Panc1 (cell line): ENCODE data around the gene SOWAHC. TPM values are rescaled to one million over a fixed set of nuclear protein-coding genes. Genes with fewer than 3 reads are reported as not detected.

Experiments used
- ATAC-seq: fragments of 200-7000 bp; cut with Tn5 transposase; 2 replicates; pipeline ENCODE4 v1.9.1; 2020; ENCODE audit warnings: mild to moderate bottlenecking, moderate library complexity
- BruUV-seq: library from RNA; stranded (reverse); fragments of 400-500 nt; replicated peaks from 2 replicates; lab custom pipeline; 2021; lab: Mats Ljungman, UMichigan
- CTCF ChIA-PET: fragments of 300-600 bp; sonication (Branson Sonifier 250); formaldehyde crosslinking; loops from one replicate; lab custom pipeline; 2022; ENCODE audit warnings: antibody characterized with exemption; lab: Charles Lee
- POLR2A ChIA-PET: fragments of 300-600 bp; sonication (Branson Sonifier 250); formaldehyde crosslinking; loops from one replicate; lab custom pipeline; 2022; ENCODE audit warnings: antibody characterized with exemption; lab: Charles Lee
- DNase-seq: peaks from one replicate; pipeline ENCODE4 v3.0.0-alpha.2; 2010; ENCODE audit warnings: low read depth, low spot score
- H3K27ac ChIP-seq: 2 replicates; pipeline ENCODE4 v1.5.1; 2011; ENCODE audit warnings: mild to moderate bottlenecking, low read length, inconsistent platforms
- H3K27me3 ChIP-seq: fragments of 200-500 bp; sonication (Bioruptor generic); 2 replicates; pipeline ENCODE4 v1.6.0; 2014; ENCODE audit warnings: low read length, inconsistent platforms; ENCODE audit not compliant: control insufficient read depth, insufficient read depth
- H3K36me3 ChIP-seq: fragments of 200-500 bp; sonication (Bioruptor generic); 2 replicates; pipeline ENCODE4 v1.5.1; 2014; ENCODE audit warnings: inconsistent platforms, mild to moderate bottlenecking, low read length, moderate library complexity; ENCODE audit not compliant: control insufficient read depth, insufficient read depth
- H3K4me1 ChIP-seq: 2 replicates; pipeline ENCODE4 v1.5.1; 2011; ENCODE audit warnings: inconsistent platforms, mild to moderate bottlenecking, low read length, moderate library complexity; ENCODE audit not compliant: control insufficient read depth, insufficient read depth
- H3K4me3 ChIP-seq, 2 experiments: 2 replicates each; pipeline ENCODE4 v1.5.1; 2011 to 2012; ENCODE audit warnings: low read depth in 2 of 2, low read length in 2 of 2, mild to moderate bottlenecking in 2 of 2, inconsistent platforms in 1 of 2, moderate library complexity in 1 of 2
- H3K9me3 ChIP-seq: fragments of 200-500 bp; sonication (Bioruptor generic); 2 replicates; pipeline ENCODE4 v1.5.1; 2014; ENCODE audit warnings: low read depth, mild to moderate bottlenecking, inconsistent platforms, low read length, moderate library complexity; ENCODE audit not compliant: control insufficient read depth, insufficient read depth
- CTCF ChIP-seq: fragments of 450-650 bp; IDR thresholded peaks from 2 replicates; pipeline ENCODE4 v1.5.1; 2017; ENCODE audit warnings: mild to moderate bottlenecking
- POLR2AphosphoS5 ChIP-seq: IDR thresholded peaks from 2 replicates; pipeline ENCODE4 v1.6.1; 2012; ENCODE audit warnings: mild to moderate bottlenecking, low read depth, low read length, moderate library complexity
- REST ChIP-seq, 2 experiments: IDR thresholded peaks; 2 replicates each; pipeline ENCODE4 v1.6.1; 2011 to 2012; ENCODE audit warnings: low read depth in 2 of 2, control low read depth in 1 of 2, low read length in 1 of 2, mild to moderate bottlenecking in 1 of 2, moderate library complexity in 1 of 2; ENCODE audit not compliant: insufficient read depth in 1 of 2
- SIN3A ChIP-seq: IDR thresholded peaks from 2 replicates; pipeline ENCODE4 v1.6.1; 2012; ENCODE audit warnings: low read depth, mild to moderate bottlenecking, low read length, moderate library complexity, borderline replicate concordance; ENCODE audit not compliant: insufficient read depth
- TCF7L2 ChIP-seq: IDR thresholded peaks from 2 replicates; pipeline ENCODE4 v1.6.1; 2011; ENCODE audit warnings: mild to moderate bottlenecking, low read depth, low read length, inconsistent platforms
- in situ Hi-C: cut with HindIII; loops from 2 replicates; pipeline ENCODE4 v1.10.0; 2016; ENCODE audit warnings: low sequenced_read_pairs, low pct_unique_long_range_greater_than_20kb
- intact Hi-C: fragments of 100-400 bp; cut with micrococcal nuclease; formaldehyde crosslinking; loops from one replicate; pipeline ENCODE4 v1.10.0; 2022; ENCODE audit not compliant: unreplicated experiment
- total RNA-seq: library from RNA; stranded (reverse); gene quantifications from one replicate; pipeline ENCODE4 v1.2.1, GENCODE V29; 2021; ENCODE audit not compliant: unreplicated experiment

Gene SOWAHC
- total RNA-seq, 1 experiment from 2014 or later: 23.4 TPM

- DNase-seq (no peak), ATAC-seq (no peak)
- Histone ChIP-seq H3K27ac (no peak overlapping the region), H3K27me3 (no peaks in the 10 kb centered on the region), H3K36me3 (no peaks in the 10 kb centered on the region), H3K4me3 (no peak overlapping the region), H3K9me3 (no peaks in the 10 kb centered on the region), H3K4me1 (peaks cover 4% of the 10 kb centered on the region; the same call in 1 of the 2 replicates)
- no peak for TF ChIP-seq TCF7L2
- no peak for TF ChIP-seq REST (IDR thresholded peaks at IDR 0.05; ENCODE audit: insufficient read depth in 1 of 2, low read depth in 2 of 2, low read length in 1 of 2)
- TF ChIP-seq POLR2AphosphoS5: no peak
- TF ChIP-seq CTCF: no peak
- no peak for TF ChIP-seq SIN3A
- intact Hi-C loops (loop anchor here (5.0 kb wide), 1 partner anchor 50 kb away; no protein-coding TSS in a partner anchor), in situ Hi-C loops (no loop called here)
- CTCF ChIA-PET: no interaction called here
- POLR2A ChIA-PET: no interaction called here
- BruUV-seq: no TSS peak
These were observed 16.9 kb upstream of the SOWAHC start for GRCh38 chr2:109597283-109597682.

GRCh38 chr2:109601783-109602182, 12.4 kb upstream of the SOWAHC start:
- in situ Hi-C loops (no loop called here), intact Hi-C loops (no loop called here)
- POLR2A ChIA-PET: interaction anchor here (1.1 kb wide), 1 partner anchor 13 kb away, joined by 6 read pairs; the partner anchor contains the start of gene SOWAHC
- Histone ChIP-seq H3K36me3 (no peaks in the 10 kb centered on the region), H3K27ac (no peak overlapping the region), H3K4me1 (peaks cover 18% of the 10 kb centered on the region), H3K4me3 (no peak overlapping the region), H3K27me3 (no peaks in the 10 kb centered on the region), H3K9me3 (no peaks in the 10 kb centered on the region)
- BruUV-seq: no TSS peak
- TF ChIP-seq CTCF: no peak
- no peak for TF ChIP-seq POLR2AphosphoS5
- TF ChIP-seq REST (IDR thresholded peaks at IDR 0.05; ENCODE audit: insufficient read depth in 1 of 2, low read depth in 2 of 2, low read length in 1 of 2): no peak
- no peak for TF ChIP-seq SIN3A
- TF ChIP-seq TCF7L2: no peak
- no peak for DNase-seq
- CTCF ChIA-PET: interaction anchor here (1.3 kb wide), 1 partner anchor 11 kb away, joined by 5 read pairs; no protein-coding TSS in a partner anchor
- ATAC-seq: no peak
